HepG2 (cell line): ENCODE results near the gene GBA2. TPM values are rescaled to one million over a fixed set of nuclear protein-coding genes. Genes with fewer than 3 reads are reported as not detected.
A peak's percentile ranks its signal among the peaks of the same experiment; 100 is the strongest.

Experiments used
- AGO1 ChIP-seq: fragments of 200-400 bp; formaldehyde crosslinking; IDR thresholded peaks from 2 replicates; pipeline ENCODE4 v1.6.1; 2017; ENCODE audit warnings: mild to moderate bottlenecking, low read depth, low read length, moderate library complexity; ENCODE audit not compliant: poor library complexity, severe bottlenecking
- CAMTA2 ChIP-seq: sonication (generic); formaldehyde crosslinking; IDR thresholded peaks from 2 replicates; pipeline ENCODE4 v1.4.0; 2020; ENCODE audit warnings: mild to moderate bottlenecking, missing genetic modification reagents, borderline replicate concordance
- GLMP ChIP-seq: sonication (generic); formaldehyde crosslinking; IDR thresholded peaks from 2 replicates; pipeline ENCODE4 v1.9.0; 2021; ENCODE audit warnings: missing genetic modification reagents, mild to moderate bottlenecking, borderline replicate concordance
- GTF2F1 ChIP-seq: fragments of 150-350 bp; IDR thresholded peaks from 2 replicates; pipeline ENCODE4 v1.6.1; 2014; ENCODE audit warnings: low read length
- HMG20A ChIP-seq: IDR thresholded peaks from 2 replicates; pipeline ENCODE4 v1.6.1; 2016; ENCODE audit warnings: borderline replicate concordance
- MIER3 ChIP-seq: IDR thresholded peaks from 2 replicates; pipeline ENCODE4 v1.6.1; 2016; ENCODE audit warnings: missing compliant biosample characterization, borderline replicate concordance
- MYNN ChIP-seq: sonication (generic); formaldehyde crosslinking; IDR thresholded peaks from 2 replicates; pipeline ENCODE4 v1.4.0; 2020; ENCODE audit warnings: mild to moderate bottlenecking, low read depth, missing genetic modification reagents
- NFKBIZ ChIP-seq: IDR thresholded peaks from 2 replicates; pipeline ENCODE4 v1.6.1; 2018; ENCODE audit warnings: missing genetic modification reagents, missing compliant biosample characterization
- NFRKB ChIP-seq: fragments of 450-650 bp; IDR thresholded peaks from 2 replicates; pipeline ENCODE4 v1.6.1; 2017
- PCBP1 ChIP-seq: fragments of 200-400 bp; formaldehyde crosslinking; IDR thresholded peaks from 2 replicates; pipeline ENCODE4 v1.6.1; 2017; ENCODE audit warnings: mild to moderate bottlenecking, low read depth, low read length, borderline replicate concordance
- PLRG1 ChIP-seq: fragments of 450-650 bp; conservative IDR thresholded peaks from 2 replicates; pipeline ENCODE4 v1.6.1; 2016
- POLR2AphosphoS2 ChIP-seq: IDR thresholded peaks from 2 replicates; pipeline ENCODE4 v1.6.1; 2011; ENCODE audit warnings: low read depth, low read length, improper control_type of control experiment
- PTBP1 ChIP-seq: fragments of 200-400 bp; formaldehyde crosslinking; IDR thresholded peaks from 2 replicates; pipeline ENCODE4 v1.6.1; 2018; ENCODE audit warnings: low read length, low read depth; ENCODE audit not compliant: poor library complexity, severe bottlenecking
- REPIN1 ChIP-seq: sonication (generic); formaldehyde crosslinking; IDR thresholded peaks from 2 replicates; pipeline ENCODE4 v1.8.0; 2022; ENCODE audit warnings: missing genetic modification reagents, low read depth, mild to moderate bottlenecking, borderline replicate concordance
- SAP130 ChIP-seq: IDR thresholded peaks from 2 replicates; pipeline ENCODE4 v1.6.1; 2016; ENCODE audit warnings: low read depth
- SSRP1 ChIP-seq: IDR thresholded peaks from 2 replicates; pipeline ENCODE4 v1.6.1; 2016; ENCODE audit warnings: control low read depth
- STAT5B ChIP-seq: sonication (generic); formaldehyde crosslinking; IDR thresholded peaks from 2 replicates; pipeline ENCODE4 v1.4.0; 2020; ENCODE audit warnings: missing genetic modification reagents
- TAF15 ChIP-seq: fragments of 200-400 bp; formaldehyde crosslinking; IDR thresholded peaks from one replicate; pipeline ENCODE4 v1.6.1; 2018; ENCODE audit warnings: mild to moderate bottlenecking, low read depth, low read length; ENCODE audit not compliant: poor library complexity, severe bottlenecking
- TEAD3 ChIP-seq: optimal IDR thresholded peaks from 2 replicates; pipeline ENCODE3; 2016; ENCODE audit warnings: borderline replicate concordance
- ZBTB8A ChIP-seq: sonication (generic); formaldehyde crosslinking; IDR thresholded peaks from 2 replicates; pipeline ENCODE4 v1.4.0; 2020; ENCODE audit warnings: mild to moderate bottlenecking, low read depth, missing genetic modification reagents, borderline replicate concordance
- ZFX ChIP-seq: sonication (generic); formaldehyde crosslinking; IDR thresholded peaks from 2 replicates; pipeline ENCODE4 v1.4.0; 2020; ENCODE audit warnings: mild to moderate bottlenecking, low read depth, missing genetic modification reagents, moderate library complexity
- ZNF180 ChIP-seq: sonication (generic); formaldehyde crosslinking; IDR thresholded peaks from 2 replicates; pipeline ENCODE4 v1.4.0; 2020; ENCODE audit warnings: low read depth, missing genetic modification reagents, borderline replicate concordance
- ZNF567 ChIP-seq: sonication (generic); formaldehyde crosslinking; IDR thresholded peaks from 2 replicates; pipeline ENCODE4 v1.8.1; 2023; ENCODE audit warnings: mild to moderate bottlenecking, missing genetic modification reagents, borderline replicate concordance
- ZNF570 ChIP-seq: sonication (generic); formaldehyde crosslinking; IDR thresholded peaks from 2 replicates; pipeline ENCODE4 v1.4.0; 2020; ENCODE audit warnings: mild to moderate bottlenecking, missing genetic modification reagents, borderline replicate concordance
- ZNF615 ChIP-seq: sonication (generic); formaldehyde crosslinking; IDR thresholded peaks from 2 replicates; pipeline ENCODE4 v1.5.0; 2020; ENCODE audit warnings: mild to moderate bottlenecking, missing genetic modification reagents, borderline replicate concordance
- ZNF782 ChIP-seq: sonication (generic); formaldehyde crosslinking; IDR thresholded peaks from 2 replicates; pipeline ENCODE4 v1.4.0; 2020; ENCODE audit warnings: missing genetic modification reagents, mild to moderate bottlenecking, borderline replicate concordance
- polyA plus RNA-seq, 8 experiments: library from polyadenylated mRNA; depleted of rRNA in 3 of 8; stranded (reverse) in 7 of 8; unstranded in 1 of 8; fragments of >200 nt; fragmentation: Illumina TruSeq in 4 of 8; extraction: Trizol in 4 of 8; gene quantifications; 2 replicates each; pipeline versions ENCODE4 v1.2.1 to v1.2.3, GENCODE V29; 2011 to 2016; ENCODE audit warnings: low read depth in 4 of 8, missing spikeins in 1 of 8, mixed read lengths in 1 of 8; ENCODE audit not compliant: insufficient read depth in 1 of 8
- total RNA-seq, 5 experiments: library from RNA; depleted of rRNA; stranded (reverse); fragments of >200 nt; fragmentation: Illumina TruSeq; extraction: Trizol; gene quantifications; 2 replicates each; pipeline ENCODE4 v1.2.3, GENCODE V29; 2016; ENCODE audit warnings: low read depth in 1 of 5
- TF ChIP-seq, protein P1 (sequence below): sonication (generic); formaldehyde crosslinking; IDR thresholded peaks from 2 replicates; pipeline ENCODE4 v1.4.0; 2020; ENCODE audit warnings: mild to moderate bottlenecking, missing genetic modification reagents
- TF ChIP-seq, protein P2 (sequence below): sonication (generic); formaldehyde crosslinking; IDR thresholded peaks from 2 replicates; pipeline ENCODE4 v1.4.0; 2020; ENCODE audit warnings: missing genetic modification reagents

Gene GBA2
- total and polyA plus RNA-seq, 2 of the 13 experiments (the other 11 are each of a cell fraction or from before 2014, with no cell fraction given), result 37.5 to 86.1 TPM

DNA sequence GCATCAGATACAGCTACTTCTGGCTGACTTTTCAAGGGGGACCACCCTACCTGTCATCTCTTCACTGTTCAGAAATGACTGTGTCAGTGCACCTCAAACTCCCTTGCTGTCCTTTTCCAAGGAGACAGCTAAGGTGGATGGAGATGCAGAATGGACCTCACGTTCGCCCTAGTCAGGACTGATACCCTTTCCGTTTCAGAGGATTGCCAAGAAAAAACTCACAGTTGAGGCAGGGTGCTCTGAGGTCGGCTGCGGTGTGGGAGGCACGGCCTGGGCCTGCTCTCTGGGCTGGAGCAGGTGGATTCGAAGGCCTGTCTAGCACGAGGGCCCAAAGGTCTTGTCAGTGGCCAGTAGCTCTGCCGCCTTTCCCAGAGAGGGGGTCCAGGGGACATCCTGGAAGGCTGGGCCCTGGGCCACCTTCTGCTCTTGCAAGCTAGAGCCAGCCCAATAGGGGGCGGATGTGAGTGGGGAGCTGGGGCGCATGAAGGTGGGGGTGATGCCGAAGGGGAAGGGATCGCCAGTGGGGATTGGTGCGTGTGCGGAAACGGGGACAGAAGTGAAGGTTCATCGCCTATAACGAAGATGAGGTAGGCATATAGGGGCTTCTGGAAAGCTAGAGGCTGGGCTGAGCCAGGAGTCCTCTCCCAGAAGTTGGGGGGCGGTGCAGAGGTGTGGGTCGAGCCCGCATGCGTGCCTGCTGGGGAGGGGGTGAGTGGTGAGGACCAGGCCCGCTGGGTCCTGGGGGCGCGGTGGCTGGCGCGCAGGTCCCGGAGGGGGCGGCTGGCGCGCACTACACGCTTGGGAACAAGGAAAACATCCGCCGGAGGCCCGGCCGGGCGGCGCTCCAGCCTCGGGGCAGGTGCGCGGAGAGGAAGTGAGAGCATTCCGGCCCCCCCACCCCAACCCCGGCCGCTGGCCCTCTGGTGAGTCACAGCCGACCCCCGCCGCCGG is 7.5 kb upstream of the GBA2 start (continued):
- TF ChIP-seq ZFX (CRISPR knock-in tag) (peak; percentile 90), MYNN (peak; percentile 26; the same call in 1 of the 2 replicates), REPIN1 (CRISPR knock-in tag) (no peak), GTF2F1 (no peak), HMG20A (CRISPR knock-in tag) (no peak), SAP130 (CRISPR knock-in tag) (peak; percentile 75), ZNF782 (CRISPR knock-in tag) (no peak; the same call in 1 of the 2 replicates), ZNF180 (no peak), MIER3 (no peak), POLR2AphosphoS2 (no peak), PTBP1 (no peak), ZNF570 (CRISPR knock-in tag) (no peak), ZNF615 (peak; percentile 76; the same call in 1 of the 2 replicates), ZNF567 (CRISPR knock-in tag) (no peak), NFKBIZ (peak; percentile 44; the same call in 1 of the 2 replicates), ZBTB8A (CRISPR knock-in tag) (no peak; the same call in 1 of the 2 replicates), CAMTA2 (no peak), TAF15 (peak; percentile 63), PCBP1 (no peak), NFRKB (no peak), GLMP (CRISPR knock-in tag) (no peak), AGO1 (no peak), SSRP1 (CRISPR knock-in tag) (no peak), TEAD3 (no peak), PLRG1 (no peak), STAT5B (no peak)
- TF ChIP-seq, protein P1, sequence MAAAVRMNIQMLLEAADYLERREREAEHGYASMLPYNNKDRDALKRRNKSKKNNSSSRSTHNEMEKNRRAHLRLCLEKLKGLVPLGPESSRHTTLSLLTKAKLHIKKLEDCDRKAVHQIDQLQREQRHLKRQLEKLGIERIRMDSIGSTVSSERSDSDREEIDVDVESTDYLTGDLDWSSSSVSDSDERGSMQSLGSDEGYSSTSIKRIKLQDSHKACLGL (CRISPR knock-in tag), result no peak
- TF ChIP-seq, protein P2, sequence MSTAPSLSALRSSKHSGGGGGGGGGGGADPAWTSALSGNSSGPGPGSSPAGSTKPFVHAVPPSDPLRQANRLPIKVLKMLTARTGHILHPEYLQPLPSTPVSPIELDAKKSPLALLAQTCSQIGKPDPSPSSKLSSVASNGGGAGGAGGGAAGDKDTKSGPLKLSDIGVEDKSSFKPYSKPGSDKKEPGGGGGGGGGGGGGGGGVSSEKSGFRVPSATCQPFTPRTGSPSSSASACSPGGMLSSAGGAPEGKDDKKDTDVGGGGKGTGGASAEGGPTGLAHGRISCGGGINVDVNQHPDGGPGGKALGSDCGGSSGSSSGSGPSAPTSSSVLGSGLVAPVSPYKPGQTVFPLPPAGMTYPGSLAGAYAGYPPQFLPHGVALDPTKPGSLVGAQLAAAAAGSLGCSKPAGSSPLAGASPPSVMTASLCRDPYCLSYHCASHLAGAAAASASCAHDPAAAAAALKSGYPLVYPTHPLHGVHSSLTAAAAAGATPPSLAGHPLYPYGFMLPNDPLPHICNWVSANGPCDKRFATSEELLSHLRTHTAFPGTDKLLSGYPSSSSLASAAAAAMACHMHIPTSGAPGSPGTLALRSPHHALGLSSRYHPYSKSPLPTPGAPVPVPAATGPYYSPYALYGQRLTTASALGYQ (CRISPR knock-in tag), result peak; percentile 72
